HCT116 (cell line): ENCODE measurements around the gene TMEM129. TPM values are rescaled to one million over a fixed set of nuclear protein-coding genes. Genes with fewer than 3 reads are reported as not detected.

Source experiments
- ATAC-seq: fragments of 200-7000 bp; cut with Tn5 transposase; 2 replicates; pipeline ENCODE4 v1.9.1; 2020; ENCODE audit warnings: mild to moderate bottlenecking, moderate library complexity
- BruUV-seq: library from RNA; stranded (reverse); fragments of 400-500 nt; replicated peaks from 2 replicates; lab custom pipeline; 2021; lab: Mats Ljungman, UMichigan
- CTCF ChIA-PET: fragments of 300-600 bp; sonication (Branson Sonifier 250); formaldehyde crosslinking; loops from one replicate; lab custom pipeline; 2021; ENCODE audit warnings: antibody characterized with exemption; lab: Charles Lee
- POLR2A ChIA-PET: fragments of 300-600, 350-600 bp; sonication (Branson Sonifier 250); formaldehyde crosslinking; loops from one replicate; lab custom pipeline; 2021; ENCODE audit warnings: antibody characterized with exemption; lab: Charles Lee
- RAD21 ChIA-PET, 2 experiments: fragments of 300-600 bp; sonication (Branson Sonifier 250); formaldehyde crosslinking; loops; one replicate each; lab custom pipeline; 2023; ENCODE audit warnings: low total read pairs in 2 of 2; ENCODE audit not compliant: uncharacterized antibody in 2 of 2, unreplicated experiment in 2 of 2, low non-redundant PET in 1 of 2; lab: Charles Lee
- DNase-seq: peaks from one replicate; pipeline ENCODE4 v3.0.0-alpha.2; 2010; ENCODE audit warnings: low read depth, low spot score
- H2AFZ ChIP-seq: fragments of 200-600 bp; shearing (Covaris generic), sonication (generic); 2 replicates; pipeline ENCODE4 v1.6.1; 2017; ENCODE audit warnings: low read depth, mixed run types, mixed read lengths, antibody characterized with exemption, low read length; ENCODE audit not compliant: poor library complexity, severe bottlenecking
- H3K27ac ChIP-seq: 2 replicates; pipeline ENCODE4 v1.5.1; 2012; ENCODE audit warnings: low read depth, low read length
- H3K27me3 ChIP-seq: fragments of 200-600 bp; sonication (generic); 2 replicates; pipeline ENCODE4 v1.6.1; 2016; ENCODE audit warnings: mixed run types, low read length, mixed read lengths; ENCODE audit not compliant: insufficient read depth
- H3K36me3 ChIP-seq, 2 experiments: fragments of 200-500 bp in 1 of 2; fragments of 200-600 bp in 1 of 2; sonication (Bioruptor generic) in 1 of 2; sonication (generic) in 1 of 2; 2 replicates each; pipeline versions ENCODE4 v1.5.1 to v1.6.1; 2014 to 2016; ENCODE audit warnings: low read length in 2 of 2, inconsistent platforms in 1 of 2, mixed read lengths in 1 of 2, mixed run types in 1 of 2; ENCODE audit not compliant: insufficient read depth in 2 of 2, control insufficient read depth in 1 of 2
- H3K4me1 ChIP-seq, 2 experiments: fragments of 200-600 bp in 1 of 2; sonication (generic) in 1 of 2; 2 replicates each; pipeline versions ENCODE4 v1.5.1 to v1.6.1; 2012 to 2017; ENCODE audit warnings: low read length in 2 of 2, inconsistent platforms in 1 of 2, mild to moderate bottlenecking in 1 of 2, mixed read lengths in 1 of 2, mixed run types in 1 of 2, moderate library complexity in 1 of 2; ENCODE audit not compliant: insufficient read depth in 2 of 2, control insufficient read depth in 1 of 2
- H3K4me2 ChIP-seq: fragments of 200-600 bp; sonication (generic); 2 replicates; pipeline ENCODE4 v1.6.1; 2017; ENCODE audit warnings: mixed run types, low read length, mixed read lengths
- H3K4me3 ChIP-seq, 2 experiments: fragments of 200-600 bp in 1 of 2; sonication (generic) in 1 of 2; replicated peaks in 1 of 2; 2 replicates each; pipeline ENCODE4 v1.5.1; 2011 to 2016; ENCODE audit warnings: low read length in 2 of 2, control low read depth in 1 of 2, low read depth in 1 of 2, mild to moderate bottlenecking in 1 of 2, mixed read lengths in 1 of 2, mixed run types in 1 of 2
- H3K79me2 ChIP-seq: fragments of 200-600 bp; sonication (generic); 2 replicates; pipeline ENCODE4 v1.6.1; 2017; ENCODE audit warnings: mild to moderate bottlenecking, mixed run types, low read length, moderate library complexity, mixed read lengths; ENCODE audit not compliant: insufficient read depth
- H3K9ac ChIP-seq: fragments of 200-600 bp; sonication (generic); 2 replicates; pipeline ENCODE4 v1.6.1; 2016; ENCODE audit warnings: low read length, mixed read lengths
- H3K9me2 ChIP-seq: fragments of 200-600 bp; sonication (generic), shearing (Covaris generic); 2 replicates; pipeline ENCODE4 v1.6.1; 2017; ENCODE audit warnings: mixed run types, mild to moderate bottlenecking, moderate library complexity; ENCODE audit not compliant: insufficient read depth
- H3K9me3 ChIP-seq, 2 experiments: fragments of 200-500 bp in 1 of 2; fragments of 200-600 bp in 1 of 2; sonication (Bioruptor generic) in 1 of 2; sonication (generic) in 1 of 2; 2 replicates each; pipeline ENCODE4 v1.6.1; 2014 to 2017; ENCODE audit warnings: low read length in 2 of 2, mixed read lengths in 2 of 2, inconsistent platforms in 1 of 2, low read depth in 1 of 2, mild to moderate bottlenecking in 1 of 2, mixed run types in 1 of 2, moderate library complexity in 1 of 2; ENCODE audit not compliant: control insufficient read depth in 1 of 2, insufficient read depth in 1 of 2
- H4K20me1 ChIP-seq: fragments of 200-600 bp; sonication (generic), shearing (Covaris generic); 2 replicates; pipeline ENCODE4 v1.6.1; 2017; ENCODE audit warnings: mixed run types, mild to moderate bottlenecking, moderate library complexity; ENCODE audit not compliant: insufficient read depth
- EZH2 ChIP-seq: fragments of 200-600 bp; sonication (generic); IDR thresholded peaks from 2 replicates; pipeline ENCODE4 v1.6.1; 2017; ENCODE audit warnings: antibody characterized with exemption, mixed run types
- FOSL1 ChIP-seq: IDR thresholded peaks from 2 replicates; pipeline ENCODE4 v1.6.1; 2012; ENCODE audit warnings: low read depth
- JUND ChIP-seq: IDR thresholded peaks from 2 replicates; pipeline ENCODE4 v1.6.1; 2012
- POLR2AphosphoS5 ChIP-seq: IDR thresholded peaks from 2 replicates; pipeline ENCODE4 v1.6.1; 2011; ENCODE audit warnings: mild to moderate bottlenecking, low read depth, low read length, moderate library complexity
- SP1 ChIP-seq: IDR thresholded peaks from 2 replicates; pipeline ENCODE4 v1.6.1; 2012; ENCODE audit warnings: low read depth
- SRF ChIP-seq: IDR thresholded peaks from 2 replicates; pipeline ENCODE4 v1.6.1; 2012; ENCODE audit warnings: low read depth
- TCF7L2 ChIP-seq: IDR thresholded peaks from 2 replicates; pipeline ENCODE4 v1.7.0; 2011; ENCODE audit warnings: borderline replicate concordance, inconsistent platforms; ENCODE audit not compliant: insufficient read depth, insufficient read length; ENCODE audit errors: extremely low read depth
- YY1 ChIP-seq: IDR thresholded peaks from 2 replicates; pipeline ENCODE4 v1.6.1; 2011; ENCODE audit warnings: low read length, low read depth, moderate library complexity, mild to moderate bottlenecking; ENCODE audit not compliant: insufficient replicate concordance; ENCODE audit errors: extremely low read depth
- intact Hi-C: fragments of 100-400 bp; cut with micrococcal nuclease; formaldehyde crosslinking; loops from 2 replicates; pipeline ENCODE4 v1.10.0; 2022
- total RNA-seq: library from RNA; stranded (reverse); gene quantifications from one replicate; pipeline ENCODE4 v1.2.1, GENCODE V29; 2021; ENCODE audit not compliant: unreplicated experiment
- TF ChIP-seq, protein P1 (sequence below): IDR thresholded peaks from 2 replicates; pipeline ENCODE4 v1.6.1; 2011; ENCODE audit warnings: mild to moderate bottlenecking, low read length, moderate library complexity; ENCODE audit not compliant: insufficient replicate concordance; ENCODE audit errors: extremely low read depth
- TF ChIP-seq, protein P2 (sequence below): IDR thresholded peaks from 2 replicates; pipeline ENCODE4 v1.6.1; 2012; ENCODE audit warnings: low read depth
- TF ChIP-seq, protein P3 (sequence below): IDR thresholded peaks from 2 replicates; pipeline ENCODE4 v1.6.1; 2012

TMEM129 gene
- total RNA-seq, 1 experiment from 2014 or later = 29.4 TPM

DNA sequence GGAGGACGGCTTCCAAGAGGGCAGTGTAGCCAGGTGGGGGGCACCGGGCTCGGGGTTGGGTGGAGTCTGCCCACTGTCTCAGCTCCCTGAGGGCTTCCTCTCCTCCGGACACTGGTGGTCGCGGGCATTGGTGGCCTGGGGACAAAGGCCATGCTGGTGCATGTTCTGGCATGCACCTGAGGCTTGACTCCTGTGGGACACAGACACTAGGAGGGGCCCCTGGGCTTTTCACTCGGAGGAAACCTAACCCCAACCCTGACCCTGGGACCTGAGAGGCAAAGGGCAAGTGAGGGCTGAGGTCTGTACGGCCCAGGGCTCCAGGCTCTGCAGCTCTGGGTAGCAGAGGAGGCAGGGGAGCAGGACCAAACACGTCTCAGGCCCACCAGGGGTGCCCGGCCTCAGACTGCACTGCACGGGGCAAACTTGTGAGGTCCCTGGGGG lies 49.7 kb upstream of the TMEM129 start:
- Histone ChIP-seq H3K4me3 (no peak overlapping the region), H4K20me1 (no peaks in the 10 kb centered on the region), H3K4me1 (peaks cover 19 to 22% of the 10 kb centered on the region in 2 experiments), H3K36me3 (no peaks in the 10 kb centered on the region), H2AFZ (no peak overlapping the region), H3K27ac (no peak overlapping the region), H3K9me3 (no peaks in the 10 kb centered on the region), H3K4me2 (no peak overlapping the region), H3K79me2 (no peaks in the 10 kb centered on the region), H3K9ac (no peak overlapping the region), H3K9me2 (no peaks in the 10 kb centered on the region), H3K27me3 (no peaks in the 10 kb centered on the region)
- intact Hi-C loops = no loop called here
- BruUV-seq = no TSS peak
- ATAC-seq (no peak), DNase-seq (no peak)
- ChIA-PET CTCF (no interaction called here), RAD21 (no interaction called here), POLR2A (no interaction called here)
- TF ChIP-seq SP1 = no peak
- TF ChIP-seq JUND = no peak
- TF ChIP-seq TCF7L2 = no peak
- TF ChIP-seq EZH2 = no peak
- TF ChIP-seq, protein P1, sequence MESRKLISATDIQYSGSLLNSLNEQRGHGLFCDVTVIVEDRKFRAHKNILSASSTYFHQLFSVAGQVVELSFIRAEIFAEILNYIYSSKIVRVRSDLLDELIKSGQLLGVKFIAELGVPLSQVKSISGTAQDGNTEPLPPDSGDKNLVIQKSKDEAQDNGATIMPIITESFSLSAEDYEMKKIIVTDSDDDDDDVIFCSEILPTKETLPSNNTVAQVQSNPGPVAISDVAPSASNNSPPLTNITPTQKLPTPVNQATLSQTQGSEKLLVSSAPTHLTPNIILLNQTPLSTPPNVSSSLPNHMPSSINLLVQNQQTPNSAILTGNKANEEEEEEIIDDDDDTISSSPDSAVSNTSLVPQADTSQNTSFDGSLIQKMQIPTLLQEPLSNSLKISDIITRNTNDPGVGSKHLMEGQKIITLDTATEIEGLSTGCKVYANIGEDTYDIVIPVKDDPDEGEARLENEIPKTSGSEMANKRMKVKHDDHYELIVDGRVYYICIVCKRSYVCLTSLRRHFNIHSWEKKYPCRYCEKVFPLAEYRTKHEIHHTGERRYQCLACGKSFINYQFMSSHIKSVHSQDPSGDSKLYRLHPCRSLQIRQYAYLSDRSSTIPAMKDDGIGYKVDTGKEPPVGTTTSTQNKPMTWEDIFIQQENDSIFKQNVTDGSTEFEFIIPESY = no peak
- TF ChIP-seq, protein P2, sequence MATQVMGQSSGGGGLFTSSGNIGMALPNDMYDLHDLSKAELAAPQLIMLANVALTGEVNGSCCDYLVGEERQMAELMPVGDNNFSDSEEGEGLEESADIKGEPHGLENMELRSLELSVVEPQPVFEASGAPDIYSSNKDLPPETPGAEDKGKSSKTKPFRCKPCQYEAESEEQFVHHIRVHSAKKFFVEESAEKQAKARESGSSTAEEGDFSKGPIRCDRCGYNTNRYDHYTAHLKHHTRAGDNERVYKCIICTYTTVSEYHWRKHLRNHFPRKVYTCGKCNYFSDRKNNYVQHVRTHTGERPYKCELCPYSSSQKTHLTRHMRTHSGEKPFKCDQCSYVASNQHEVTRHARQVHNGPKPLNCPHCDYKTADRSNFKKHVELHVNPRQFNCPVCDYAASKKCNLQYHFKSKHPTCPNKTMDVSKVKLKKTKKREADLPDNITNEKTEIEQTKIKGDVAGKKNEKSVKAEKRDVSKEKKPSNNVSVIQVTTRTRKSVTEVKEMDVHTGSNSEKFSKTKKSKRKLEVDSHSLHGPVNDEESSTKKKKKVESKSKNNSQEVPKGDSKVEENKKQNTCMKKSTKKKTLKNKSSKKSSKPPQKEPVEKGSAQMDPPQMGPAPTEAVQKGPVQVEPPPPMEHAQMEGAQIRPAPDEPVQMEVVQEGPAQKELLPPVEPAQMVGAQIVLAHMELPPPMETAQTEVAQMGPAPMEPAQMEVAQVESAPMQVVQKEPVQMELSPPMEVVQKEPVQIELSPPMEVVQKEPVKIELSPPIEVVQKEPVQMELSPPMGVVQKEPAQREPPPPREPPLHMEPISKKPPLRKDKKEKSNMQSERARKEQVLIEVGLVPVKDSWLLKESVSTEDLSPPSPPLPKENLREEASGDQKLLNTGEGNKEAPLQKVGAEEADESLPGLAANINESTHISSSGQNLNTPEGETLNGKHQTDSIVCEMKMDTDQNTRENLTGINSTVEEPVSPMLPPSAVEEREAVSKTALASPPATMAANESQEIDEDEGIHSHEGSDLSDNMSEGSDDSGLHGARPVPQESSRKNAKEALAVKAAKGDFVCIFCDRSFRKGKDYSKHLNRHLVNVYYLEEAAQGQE = no peak
- no peak for TF ChIP-seq SRF
- TF ChIP-seq, protein P3, sequence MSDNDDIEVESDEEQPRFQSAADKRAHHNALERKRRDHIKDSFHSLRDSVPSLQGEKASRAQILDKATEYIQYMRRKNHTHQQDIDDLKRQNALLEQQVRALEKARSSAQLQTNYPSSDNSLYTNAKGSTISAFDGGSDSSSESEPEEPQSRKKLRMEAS = no peak
- TF ChIP-seq FOSL1 = no peak
- TF ChIP-seq POLR2AphosphoS5 = no peak
- TF ChIP-seq YY1 = no peak
